ENCODE results near the gene SFT2D3. TPM values are rescaled to one million over a fixed set of nuclear protein-coding genes. Genes with fewer than 3 reads are reported as not detected.
A peak's percentile ranks its signal among the peaks of the same experiment; 100 is the strongest.

Gene SFT2D3
- total RNA-seq, 1 experiment from 2014 or later = 4.7 TPM

DNA sequence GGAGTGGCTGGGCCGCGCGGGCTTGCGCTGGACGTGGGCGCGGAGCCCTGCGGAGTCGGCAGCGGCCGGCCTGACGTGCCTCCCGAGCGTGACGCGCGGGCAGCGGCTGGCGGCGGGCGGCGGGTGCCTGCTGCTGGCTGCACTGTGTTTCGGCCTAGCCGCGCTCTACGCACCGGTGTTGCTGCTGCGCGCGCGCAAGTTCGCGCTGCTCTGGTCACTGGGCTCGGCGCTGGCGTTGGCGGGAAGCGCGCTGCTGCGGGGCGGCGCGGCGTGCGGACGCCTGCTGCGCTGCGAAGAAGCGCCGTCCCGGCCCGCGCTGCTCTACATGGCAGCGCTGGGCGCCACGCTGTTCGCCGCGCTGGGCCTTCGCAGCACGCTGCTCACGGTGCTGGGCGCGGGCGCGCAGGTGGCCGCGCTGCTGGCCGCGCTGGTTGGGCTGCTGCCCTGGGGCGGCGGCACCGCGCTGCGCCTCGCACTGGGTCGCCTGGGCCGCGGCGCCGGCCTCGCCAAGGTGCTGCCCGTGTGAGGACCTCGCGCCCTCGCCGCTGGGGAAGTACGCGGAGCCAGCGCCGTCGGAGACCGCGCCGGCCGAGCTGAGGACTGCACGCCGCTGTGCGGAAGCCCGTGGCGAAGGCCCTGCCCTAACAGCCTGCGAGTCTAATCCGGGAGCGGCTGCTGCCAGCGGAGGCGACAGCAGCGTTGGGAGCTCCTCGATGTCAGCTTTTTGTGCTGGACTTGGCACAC is 526 bp downstream of the SFT2D3 start:
- peak; percentile 75 for DNase-seq
- peak overlapping the region; percentile 85 for H3K4me3 Mint-ChIP-seq
- H3K14ac ChIP-seq (ENCODE audit: insufficient read depth, low read length) = peak overlapping the region; percentile 86
- no peak overlapping the region for H2AK5ac ChIP-seq (ENCODE audit: insufficient read length, low read length)
- H3K9ac ChIP-seq (ENCODE audit: extremely low read depth, insufficient read length, low read length) = peak overlapping the region; percentile 64
- no peak overlapping the region for H2BK12ac ChIP-seq (ENCODE audit: insufficient read length, low read depth, low read length)
- H3K79me1 ChIP-seq (ENCODE audit: insufficient read depth, low read depth, low read length, poor library complexity, severe bottlenecking) = no peaks in the 10 kb centered on the region
- H3K4ac ChIP-seq (ENCODE audit: low read depth, low read length) = no peak overlapping the region
- H2BK5ac ChIP-seq (ENCODE audit: insufficient read length, low read length) = no peak overlapping the region
- WGBS (ENCODE audit: extremely low coverage, insufficient read length, low lambda C conversion rate) = no CpG with 5 or more reads among the region's 108 CpGs
- H4K91ac ChIP-seq (ENCODE audit: insufficient read length, low read depth, low read length) = no peak overlapping the region
- H2BK20ac ChIP-seq (ENCODE audit: low read depth, low read length, poor library complexity, severe bottlenecking) = no peak overlapping the region
- H3K23ac ChIP-seq (ENCODE audit: insufficient read length, low read depth, low read length) = no peak overlapping the region
- no peak overlapping the region for H4K8ac ChIP-seq (replicated peaks; ENCODE audit: insufficient read length, low read depth, low read length)
- H3T11ph ChIP-seq (ENCODE audit: low read length) = no peak overlapping the region
- H3K4me1 ChIP-seq (ENCODE audit: insufficient read depth, low read length) = peaks cover 5% of the 10 kb centered on the region; the same call in 1 of the 2 replicates
- H3K18ac ChIP-seq (ENCODE audit: insufficient read length, low read depth, low read length) = no peak overlapping the region
- H3K36me3 Mint-ChIP-seq (ENCODE audit: insufficient read depth in 1 of 3, low read depth in 3 of 3) = peaks cover 0 to 36% (median 34%) of the 10 kb centered on the region in 3 experiments; a peak in 6 of 7 replicates
- peak overlapping the region; percentile 66 for H3K4me2 ChIP-seq (ENCODE audit: insufficient read depth, insufficient read length, low read length)
- H3K4me1 Mint-ChIP-seq = peaks cover 18 to 24% of the 10 kb centered on the region in 2 experiments
- H2BK15ac ChIP-seq (ENCODE audit: low read depth, low read length) = no peak overlapping the region
- peaks cover 0 to 4% of the 10 kb centered on the region in 2 experiments; a peak in 1 of 5 replicates for H3K9me3 Mint-ChIP-seq
- no peak overlapping the region for H2BK120ac ChIP-seq (ENCODE audit: low read depth, low read length, poor library complexity, severe bottlenecking)
- no peak overlapping the region for H3K56ac ChIP-seq (ENCODE audit: insufficient read length, low read depth, low read length)
- peak overlapping the region in 2 of 3 experiments; percentile 69 to 81; a peak in 3 of 7 replicates for H3K27ac Mint-ChIP-seq
- TF ChIP-seq CTCF (conservative IDR thresholded peaks at IDR 0.05) = peak; percentile 19; the same call in 2 of the 3 replicates
- H4K20me1 ChIP-seq (ENCODE audit: control insufficient read depth, insufficient read depth, insufficient read length) = no peaks in the 10 kb centered on the region
- peaks cover 14% of the 10 kb centered on the region for H3K27me3 Mint-ChIP-seq (ENCODE audit: low read depth)
- H2AFZ ChIP-seq (ENCODE audit: low read length) = no peak overlapping the region
- H3K79me2 ChIP-seq (ENCODE audit: insufficient read depth, low read length) = peaks cover 3% of the 10 kb centered on the region; the same call in 1 of the 2 replicates
- H3K23me2 ChIP-seq (ENCODE audit: insufficient read length, low read depth, low read length, poor library complexity, severe bottlenecking) = peaks cover 5% of the 10 kb centered on the region
- no peaks in the 10 kb centered on the region for H3K27me3 ChIP-seq (ENCODE audit: insufficient read depth, low read length)
- no peak overlapping the region for H3K27ac ChIP-seq (ENCODE audit: insufficient read length, low read depth, low read length)
- no peak overlapping the region for H4K5ac ChIP-seq (ENCODE audit: insufficient read length, low read depth, low read length)
- no peaks in the 10 kb centered on the region for H3K9me3 ChIP-seq (ENCODE audit: control insufficient read depth, low read depth, low read length)

All from H9 (cell line).